ENCODE results near the gene KCNE2.

Gene KCNE2, protein sequence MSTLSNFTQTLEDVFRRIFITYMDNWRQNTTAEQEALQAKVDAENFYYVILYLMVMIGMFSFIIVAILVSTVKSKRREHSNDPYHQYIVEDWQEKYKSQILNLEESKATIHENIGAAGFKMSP

DNA sequence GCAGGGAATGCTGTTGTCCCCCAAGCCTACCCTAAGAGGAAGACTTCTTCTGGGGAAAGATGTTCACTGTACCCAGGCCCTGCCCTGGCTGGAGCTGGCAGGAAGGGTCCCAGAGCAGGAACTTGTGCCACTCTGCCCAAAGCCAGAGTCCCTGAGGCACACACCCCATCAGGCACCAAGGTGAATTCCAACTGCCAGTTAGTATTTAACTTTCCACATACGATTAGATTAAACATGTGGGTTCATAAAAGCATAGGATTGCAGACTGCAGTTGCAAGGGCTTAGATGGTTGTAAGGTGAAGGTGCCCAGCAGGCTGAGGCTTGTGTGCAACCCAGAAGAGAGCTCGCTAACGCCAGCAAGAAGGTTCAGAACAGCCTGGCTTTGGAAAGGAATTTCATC is at the start of gene KCNE2:
Gene KCNE2 (plus strand): TSS at position 274 of the 400 bp plus-strand sequence. CDS start 6,473 bp downstream, outside the sequence.
- H3K4me3 ChIP-seq (ENCODE audit: low read length), result peak within 1 kb of the TSS; percentile 0
- peak within 1 kb of the TSS; percentile 66 for H3K9ac ChIP-seq (ENCODE audit: low read length)
- H3K9me3 ChIP-seq (ENCODE audit: control insufficient read depth, low read length), result no peaks in the 10 kb centered on the region
- no peaks in the 10 kb centered on the region for H3K27me3 ChIP-seq (ENCODE audit: control insufficient read depth, insufficient read depth, low read length)
- peaks cover 13% of the 10 kb centered on the region for H3K4me1 ChIP-seq (ENCODE audit: control insufficient read depth, insufficient read depth, low read length)
- no peaks in the 10 kb centered on the region for H3K36me3 ChIP-seq (ENCODE audit: control insufficient read depth, insufficient read depth, low read length)

DNA sequence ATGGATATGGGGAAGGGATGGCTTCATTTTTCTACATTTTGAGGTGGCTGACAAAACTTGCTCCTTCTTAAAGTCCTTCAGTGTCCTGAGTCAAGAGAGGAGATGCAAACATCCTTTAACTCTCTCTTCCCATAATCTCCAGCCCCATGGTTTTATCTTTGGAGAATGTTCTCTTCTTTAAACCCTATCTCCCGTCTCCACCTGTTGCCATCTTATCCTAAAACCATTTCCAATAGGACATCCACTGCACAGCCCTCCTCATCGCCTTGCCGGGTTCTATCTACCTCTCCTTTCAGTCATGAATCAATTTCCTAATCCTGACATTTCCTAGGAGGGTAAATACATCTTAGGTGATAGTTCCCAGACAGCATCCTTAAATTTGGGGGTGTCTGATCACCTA is 44.2 kb upstream of the KCNE2 start:
- Histone ChIP-seq H3K36me3 (ENCODE audit: control insufficient read depth, insufficient read depth, low read length) (no peaks in the 10 kb centered on the region), H3K4me1 (ENCODE audit: control insufficient read depth, insufficient read depth, low read length) (no peaks in the 10 kb centered on the region), H3K27me3 (ENCODE audit: control insufficient read depth, insufficient read depth, low read length) (no peaks in the 10 kb centered on the region), H3K9ac (ENCODE audit: low read length) (no peak overlapping the region), H3K9me3 (ENCODE audit: control insufficient read depth, low read length) (no peaks in the 10 kb centered on the region), H3K4me3 (ENCODE audit: low read length) (no peak overlapping the region)

DNA sequence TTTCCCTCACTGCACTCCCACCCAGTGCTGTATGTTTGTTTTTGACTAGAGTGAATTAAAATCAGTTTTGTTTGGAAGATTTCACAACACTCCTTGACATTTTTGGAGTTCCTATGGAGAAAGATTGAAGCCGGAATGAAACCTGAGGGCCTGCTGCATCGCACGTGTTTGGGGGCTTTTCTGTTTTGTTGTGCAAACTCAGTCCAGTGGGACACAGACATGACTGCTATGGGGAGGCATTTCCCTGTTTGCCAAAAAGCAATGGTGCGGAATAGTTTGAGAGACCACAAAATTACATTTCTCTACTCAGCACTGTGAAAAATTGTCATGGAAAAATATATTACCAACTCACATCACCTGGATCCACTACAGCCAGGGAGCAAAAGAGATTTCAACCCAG is 43.8 kb upstream of the KCNE2 start:
- Histone ChIP-seq H3K4me1 (ENCODE audit: control insufficient read depth, insufficient read depth, low read length) (no peaks in the 10 kb centered on the region), H3K9ac (ENCODE audit: low read length) (no peak overlapping the region), H3K4me3 (ENCODE audit: low read length) (no peak overlapping the region), H3K27me3 (ENCODE audit: control insufficient read depth, insufficient read depth, low read length) (no peaks in the 10 kb centered on the region), H3K9me3 (ENCODE audit: control insufficient read depth, low read length) (no peaks in the 10 kb centered on the region), H3K36me3 (ENCODE audit: control insufficient read depth, insufficient read depth, low read length) (no peaks in the 10 kb centered on the region)

DNA sequence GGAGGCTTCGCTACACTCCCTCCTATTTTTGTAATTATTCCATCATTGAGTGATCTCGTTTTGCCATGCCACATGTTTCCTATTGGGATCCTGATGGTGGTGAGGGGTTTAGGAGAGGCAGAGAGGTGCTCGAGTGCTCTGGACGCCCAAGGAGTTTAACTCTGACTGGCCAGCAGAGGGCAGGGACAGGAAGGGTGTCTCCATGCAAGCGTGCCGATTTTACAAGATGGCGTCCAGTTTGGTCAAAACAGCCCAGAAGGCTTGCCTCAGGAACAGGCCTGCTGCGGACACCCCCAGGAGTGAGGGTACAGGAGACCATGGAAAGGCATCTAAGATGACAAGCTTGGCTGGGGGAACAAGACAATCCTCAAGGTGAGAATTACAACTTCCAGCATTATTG is 33.8 kb upstream of the KCNE2 start:
- Histone ChIP-seq H3K27me3 (ENCODE audit: control insufficient read depth, insufficient read depth, low read length) (no peaks in the 10 kb centered on the region), H3K9ac (ENCODE audit: low read length) (no peak overlapping the region), H3K36me3 (ENCODE audit: control insufficient read depth, insufficient read depth, low read length) (no peaks in the 10 kb centered on the region), H3K9me3 (ENCODE audit: control insufficient read depth, low read length) (no peaks in the 10 kb centered on the region), H3K4me1 (ENCODE audit: control insufficient read depth, insufficient read depth, low read length) (no peaks in the 10 kb centered on the region), H3K4me3 (ENCODE audit: low read length) (no peak overlapping the region)

DNA sequence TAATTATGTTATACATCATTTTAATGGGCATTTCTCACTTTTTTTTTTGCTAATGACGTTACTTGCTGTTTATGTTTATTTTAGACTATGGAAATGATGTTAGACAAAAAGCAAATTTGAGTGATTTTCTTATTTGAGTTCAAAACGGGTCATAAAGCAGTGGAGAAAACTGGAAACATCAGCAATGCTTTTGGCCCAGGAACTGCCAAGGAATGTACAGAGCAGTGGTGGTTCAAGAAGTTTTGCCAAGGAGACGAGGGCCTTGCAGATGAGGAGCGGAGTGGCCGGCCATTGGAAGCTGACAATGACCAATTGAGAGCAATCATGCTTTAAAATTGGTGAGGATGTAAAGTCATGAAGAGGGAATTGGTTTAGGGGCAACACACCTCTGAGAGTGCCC is 32.1 kb upstream of the KCNE2 start:
- no peaks in the 10 kb centered on the region for H3K4me1 ChIP-seq (ENCODE audit: control insufficient read depth, insufficient read depth, low read length)
- H3K4me3 ChIP-seq (ENCODE audit: low read length), result no peak overlapping the region
- no peaks in the 10 kb centered on the region for H3K27me3 ChIP-seq (ENCODE audit: control insufficient read depth, insufficient read depth, low read length)
- H3K36me3 ChIP-seq (ENCODE audit: control insufficient read depth, insufficient read depth, low read length), result no peaks in the 10 kb centered on the region
- H3K9me3 ChIP-seq (ENCODE audit: control insufficient read depth, low read length), result no peaks in the 10 kb centered on the region
- H3K9ac ChIP-seq (ENCODE audit: low read length), result no peak overlapping the region

DNA sequence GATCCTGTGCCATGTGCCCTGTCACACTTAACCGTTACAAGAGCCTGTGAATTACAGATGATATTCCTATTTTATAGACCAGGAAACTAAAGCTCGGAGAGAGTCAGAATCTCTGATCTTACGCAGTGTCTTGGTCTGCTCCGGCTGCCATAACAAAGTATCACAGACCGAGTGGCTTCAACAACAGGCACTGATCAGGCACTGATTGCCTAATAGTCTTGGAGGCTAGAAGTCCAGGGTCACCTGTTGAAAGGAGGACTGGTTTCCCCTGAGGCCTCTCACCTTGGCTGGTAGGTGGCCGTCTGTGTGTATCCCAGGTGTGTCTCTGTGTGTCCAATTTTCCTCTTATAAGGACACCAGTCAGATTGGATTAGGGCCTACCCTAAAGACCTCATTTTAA is 31.5 kb upstream of the KCNE2 start:
- Histone ChIP-seq H3K9me3 (ENCODE audit: control insufficient read depth, low read length) (no peaks in the 10 kb centered on the region), H3K4me1 (ENCODE audit: control insufficient read depth, insufficient read depth, low read length) (no peaks in the 10 kb centered on the region), H3K9ac (ENCODE audit: low read length) (no peak overlapping the region), H3K36me3 (ENCODE audit: control insufficient read depth, insufficient read depth, low read length) (no peaks in the 10 kb centered on the region), H3K4me3 (ENCODE audit: low read length) (no peak overlapping the region), H3K27me3 (ENCODE audit: control insufficient read depth, insufficient read depth, low read length) (no peaks in the 10 kb centered on the region)

DNA sequence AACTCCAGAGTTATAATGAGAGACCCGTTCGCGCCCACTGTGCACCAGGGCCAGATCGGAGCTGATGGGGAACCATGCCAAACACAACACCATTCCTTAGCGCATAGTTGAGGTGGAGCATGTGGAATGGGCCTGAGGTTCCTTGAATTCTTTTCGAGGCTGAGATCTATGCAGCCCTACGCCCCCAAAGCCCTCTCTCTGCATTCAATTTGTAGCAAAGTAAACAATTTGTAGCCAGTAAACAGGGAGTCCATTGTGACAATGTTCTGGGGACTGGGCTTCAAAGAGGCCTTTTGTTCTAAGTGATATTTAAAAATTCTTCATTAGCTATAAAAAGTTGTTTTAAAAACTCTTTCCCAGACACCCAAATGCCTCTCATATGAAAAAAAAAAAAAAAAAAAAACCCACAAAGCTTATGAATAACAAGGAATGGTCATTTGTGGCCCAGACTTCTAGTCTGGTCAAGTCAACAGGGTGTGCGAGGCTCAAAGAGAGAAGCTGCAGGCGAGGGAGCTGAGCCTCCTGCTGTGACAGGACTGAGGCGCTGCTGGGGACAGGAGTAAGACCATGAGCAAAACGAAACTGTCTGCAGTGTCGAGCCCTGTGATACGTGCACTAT is 30.6 kb upstream of the KCNE2 start:
- H3K9me3 ChIP-seq (ENCODE audit: control insufficient read depth, low read length), result no peaks in the 10 kb centered on the region
- H3K4me1 ChIP-seq (ENCODE audit: control insufficient read depth, insufficient read depth, low read length), result no peaks in the 10 kb centered on the region

DNA sequence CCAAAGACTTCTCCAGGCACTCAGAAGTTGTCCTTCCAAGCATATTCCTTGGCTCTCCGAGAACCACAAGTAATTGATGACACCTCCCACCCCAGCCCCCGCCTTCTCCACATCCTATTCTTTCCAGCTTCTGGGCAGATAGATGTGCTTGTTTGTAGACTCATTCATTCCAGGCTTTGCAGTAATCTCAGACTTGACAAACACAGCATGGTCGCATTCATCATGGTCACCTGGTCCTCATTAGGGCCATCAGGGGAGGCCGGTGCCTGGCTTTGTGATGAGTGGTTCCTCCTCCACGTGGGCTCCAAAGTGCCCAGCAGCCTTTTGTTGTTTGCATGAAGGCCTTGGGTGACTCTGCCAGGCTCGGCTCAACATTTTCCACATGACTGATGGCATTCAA is 28.5 kb upstream of the KCNE2 start:
- Histone ChIP-seq H3K4me3 (ENCODE audit: low read length) (no peak overlapping the region), H3K9me3 (ENCODE audit: control insufficient read depth, low read length) (no peaks in the 10 kb centered on the region), H3K4me1 (ENCODE audit: control insufficient read depth, insufficient read depth, low read length) (no peaks in the 10 kb centered on the region), H3K36me3 (ENCODE audit: control insufficient read depth, insufficient read depth, low read length) (no peaks in the 10 kb centered on the region), H3K27me3 (ENCODE audit: control insufficient read depth, insufficient read depth, low read length) (peaks cover 4% of the 10 kb centered on the region), H3K9ac (ENCODE audit: low read length) (no peak overlapping the region)

More for the DNA sequence above, 30.6 kb upstream of the KCNE2 start:
- H3K9ac ChIP-seq (ENCODE audit: low read length), result no peak overlapping the region
- no peak overlapping the region for H3K4me3 ChIP-seq (ENCODE audit: low read length)
- H3K36me3 ChIP-seq (ENCODE audit: control insufficient read depth, insufficient read depth, low read length), result no peaks in the 10 kb centered on the region
- no peaks in the 10 kb centered on the region for H3K27me3 ChIP-seq (ENCODE audit: control insufficient read depth, insufficient read depth, low read length)

DNA sequence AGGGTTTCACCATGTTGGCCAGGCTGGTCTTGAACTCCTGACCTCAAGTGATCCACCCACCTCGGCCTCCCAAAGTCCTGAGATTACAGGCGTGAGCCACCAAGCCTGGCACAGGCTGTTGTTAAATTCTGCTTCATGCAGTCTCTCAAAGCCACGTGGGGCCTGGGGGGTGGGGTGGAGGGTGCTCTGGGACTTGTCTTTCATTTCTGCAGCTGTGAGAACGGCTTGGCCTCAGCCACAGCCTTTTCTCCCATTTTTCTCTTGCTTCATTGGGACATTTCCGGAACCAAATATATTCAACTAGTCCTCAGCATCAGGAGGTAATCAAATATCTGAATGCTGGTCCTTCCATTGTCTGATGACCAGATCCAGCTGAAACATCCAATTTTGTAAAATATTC is 27.6 kb upstream of the KCNE2 start:
- no peak overlapping the region for H3K9ac ChIP-seq (ENCODE audit: low read length)
- no peaks in the 10 kb centered on the region for H3K4me1 ChIP-seq (ENCODE audit: control insufficient read depth, insufficient read depth, low read length)
- no peak overlapping the region for H3K4me3 ChIP-seq (ENCODE audit: low read length)
- H3K27me3 ChIP-seq (ENCODE audit: control insufficient read depth, insufficient read depth, low read length), result peaks cover 4% of the 10 kb centered on the region
- H3K9me3 ChIP-seq (ENCODE audit: control insufficient read depth, low read length), result no peaks in the 10 kb centered on the region
- no peaks in the 10 kb centered on the region for H3K36me3 ChIP-seq (ENCODE audit: control insufficient read depth, insufficient read depth, low read length)

DNA sequence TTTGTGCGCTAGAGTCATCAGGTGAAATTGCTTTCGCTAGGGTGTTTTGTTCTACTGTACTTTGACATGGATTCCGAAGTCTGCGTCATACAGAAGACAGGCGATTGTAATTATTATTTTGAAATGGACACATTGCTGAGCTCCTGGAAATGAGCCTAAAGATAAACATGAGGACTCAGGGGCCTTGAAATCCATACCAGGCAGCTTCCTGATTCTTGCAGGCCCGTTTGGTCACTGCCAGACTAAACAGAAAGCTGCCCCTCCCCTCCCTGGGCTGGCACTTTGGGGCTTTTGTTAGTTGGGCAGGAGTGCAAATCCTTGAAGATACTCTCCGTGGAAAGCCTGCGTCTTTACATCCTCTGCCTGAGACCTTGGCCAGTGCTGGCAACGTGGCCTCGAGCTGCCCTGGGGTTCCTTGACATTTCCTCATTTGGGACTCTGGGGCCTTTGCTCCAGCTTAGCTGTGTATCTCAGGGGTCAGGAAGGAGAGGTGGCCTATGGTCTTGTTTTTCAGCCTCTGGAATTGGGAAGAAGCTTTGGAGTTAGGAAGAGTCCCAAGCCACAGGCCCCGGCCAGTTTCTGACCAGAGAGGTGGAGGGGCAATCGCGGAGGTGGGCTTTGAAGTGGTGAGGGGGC is 26.9 kb upstream of the KCNE2 start:
- Histone ChIP-seq H3K9ac (ENCODE audit: low read length) (no peak overlapping the region), H3K27me3 (ENCODE audit: control insufficient read depth, insufficient read depth, low read length) (peaks cover 4% of the 10 kb centered on the region), H3K9me3 (ENCODE audit: control insufficient read depth, low read length) (no peaks in the 10 kb centered on the region), H3K4me3 (ENCODE audit: low read length) (no peak overlapping the region), H3K36me3 (ENCODE audit: control insufficient read depth, insufficient read depth, low read length) (no peaks in the 10 kb centered on the region), H3K4me1 (ENCODE audit: control insufficient read depth, insufficient read depth, low read length) (no peaks in the 10 kb centered on the region)

DNA sequence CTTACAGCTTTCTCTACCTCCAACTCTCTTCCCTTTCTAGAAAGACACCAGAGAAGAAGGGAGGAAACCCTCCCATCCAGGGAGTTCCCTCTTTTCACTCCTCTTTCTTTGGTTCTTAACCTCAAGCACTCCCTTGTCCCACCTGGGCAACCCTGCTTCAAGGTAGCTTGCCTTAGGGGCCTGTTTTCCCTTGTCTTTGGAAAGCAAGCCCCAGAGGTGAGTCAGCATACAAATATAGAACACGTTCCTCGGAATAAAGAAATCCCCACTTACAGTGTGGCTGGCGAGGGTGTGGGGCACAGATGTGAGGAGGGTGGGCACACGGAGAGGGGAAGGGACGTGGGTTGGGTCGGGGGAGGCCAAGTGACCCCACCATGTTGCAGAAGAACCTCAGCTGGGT is 26.1 kb upstream of the KCNE2 start:
- H3K9me3 ChIP-seq (ENCODE audit: control insufficient read depth, low read length), result no peaks in the 10 kb centered on the region
- H3K36me3 ChIP-seq (ENCODE audit: control insufficient read depth, insufficient read depth, low read length), result no peaks in the 10 kb centered on the region
- H3K27me3 ChIP-seq (ENCODE audit: control insufficient read depth, insufficient read depth, low read length), result peaks cover 4% of the 10 kb centered on the region
- no peak overlapping the region for H3K4me3 ChIP-seq (ENCODE audit: low read length)
- H3K4me1 ChIP-seq (ENCODE audit: control insufficient read depth, insufficient read depth, low read length), result no peaks in the 10 kb centered on the region
- no peak overlapping the region for H3K9ac ChIP-seq (ENCODE audit: low read length)

DNA sequence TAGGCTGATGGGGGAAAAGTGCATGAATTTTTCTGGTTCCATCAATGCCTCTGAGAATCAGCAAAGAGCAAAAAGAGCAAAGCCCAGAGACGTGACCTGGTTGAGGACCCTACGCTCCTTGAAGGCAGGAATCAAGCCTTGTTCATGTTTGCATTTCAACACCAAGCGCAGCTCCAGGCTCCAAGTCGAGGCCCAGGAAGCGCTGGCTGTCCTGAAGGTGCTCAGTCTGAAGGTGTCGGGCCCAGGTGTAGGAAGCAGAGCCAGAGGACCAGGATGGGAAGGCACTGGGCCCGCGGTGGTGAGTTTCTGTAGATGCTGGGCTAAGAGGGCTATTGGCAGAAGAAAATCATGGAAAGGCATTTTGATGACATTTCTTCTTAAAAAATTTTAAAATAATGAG is 25.6 kb upstream of the KCNE2 start:
- Histone ChIP-seq H3K4me1 (ENCODE audit: control insufficient read depth, insufficient read depth, low read length) (no peaks in the 10 kb centered on the region), H3K9me3 (ENCODE audit: control insufficient read depth, low read length) (no peaks in the 10 kb centered on the region), H3K27me3 (ENCODE audit: control insufficient read depth, insufficient read depth, low read length) (peaks cover 4% of the 10 kb centered on the region), H3K9ac (ENCODE audit: low read length) (no peak overlapping the region), H3K4me3 (ENCODE audit: low read length) (no peak overlapping the region), H3K36me3 (ENCODE audit: control insufficient read depth, insufficient read depth, low read length) (no peaks in the 10 kb centered on the region)
